Upper lobe of left lung (tissue), 6 donors: ENCODE measurements around the gene STIM1. TPM values are rescaled to one million over a fixed set of nuclear protein-coding genes. Genes with fewer than 3 reads are reported as not detected.

Source experiments
- ATAC-seq, 2 donors: fragments of 200-7000 bp; cut with Tn5 transposase; one replicate each; pipeline ENCODE4 v1.9.1; 2022; ENCODE audit warnings: mild to moderate bottlenecking in 2 of 2, moderate library complexity in 2 of 2; ENCODE audit not compliant: low FRiP score in 2 of 2
- DNase-seq, 2 donors: peaks; one replicate each; pipeline ENCODE4 v3.0.0-alpha.2; 2019 to 2020
- H3K27ac ChIP-seq, 4 donors: fragments of 200-600 bp; sonication (generic); one replicate each; pipeline ENCODE4 v1.5.1; 2016 to 2019
- H3K27me3 ChIP-seq, 4 donors: fragments of 200-600 bp; sonication (generic); one replicate each; pipeline ENCODE4 v1.5.1; 2017 to 2019
- H3K36me3 ChIP-seq, 4 donors: fragments of 200-600 bp; sonication (generic); one replicate each; pipeline ENCODE4 v1.5.1; 2016 to 2019
- H3K4me1 ChIP-seq, 4 donors: fragments of 200-600 bp; sonication (generic); one replicate each; pipeline ENCODE4 v1.5.1; 2018 to 2019
- H3K4me3 ChIP-seq, 4 donors: fragments of 200-600 bp; sonication (generic); one replicate each; pipeline ENCODE4 v1.5.1; 2017 to 2019; ENCODE audit warnings: mild to moderate bottlenecking in 2 of 4, moderate library complexity in 1 of 4
- H3K9me3 ChIP-seq, 4 donors: fragments of 200-600 bp; sonication (generic); one replicate each; pipeline ENCODE4 v1.5.1; 2018 to 2019
- CTCF ChIP-seq, 6 experiments: fragments of 450-650 bp in 4 of 6; fragments of 200-600 bp in 2 of 6; sonication (generic) in 2 of 6; IDR thresholded peaks; one replicate each; pipeline ENCODE4 v1.5.1; 2016 to 2019; ENCODE audit warnings: antibody characterized with exemption in 6 of 6
- EP300 ChIP-seq, 4 donors: sonication (generic); formaldehyde crosslinking; IDR thresholded peaks; one replicate each; pipeline ENCODE4 v1.5.1; 2017; ENCODE audit warnings: antibody characterized with exemption in 4 of 4, control low read depth in 2 of 4
- POLR2A ChIP-seq, 4 donors: fragments of 450-650 bp; IDR thresholded peaks; one replicate each; pipeline ENCODE4 v1.5.1; 2016 to 2017; ENCODE audit warnings: antibody characterized with exemption in 4 of 4, mild to moderate bottlenecking in 2 of 4
- POLR2AphosphoS5 ChIP-seq, 2 donors: sonication (generic); formaldehyde crosslinking; IDR thresholded peaks; one replicate each; pipeline ENCODE4 v1.5.1; 2017; ENCODE audit warnings: antibody characterized with exemption in 2 of 2
- WGBS, 2 donors: methylation state at CpG; one replicate each; pipeline ENCODE4 v1.1.5; 2017 to 2018; 5-methylcytosine and 5-hydroxymethylcytosine counted together
- total RNA-seq, 6 donors: library from RNA; depleted of rRNA in 4 of 6; stranded (reverse); fragments of >200 nt in 4 of 6; gene quantifications; one replicate each; pipeline versions ENCODE4 v1.1.0 to v1.2.1, GENCODE V29; 2016 to 2021
- donor health status: DM: no; HTN: no; CAD: no; lungs with moderate emphysema.
- donor health status: DM: no; HTN: yes; CAD: no; lungs with severe emphysema.

Gene STIM1
- total RNA-seq, 6 donors from 2014 or later = 39.7 to 81.8 (median 56.5) TPM

GRCh38 chr11:3820971-3821370, 34.5 kb upstream of the STIM1 start:
- Histone ChIP-seq H3K27me3 (no peaks in the 10 kb centered on the region), H3K27ac (no peak overlapping the region), H3K36me3 (peaks cover 0 to 16% (median 3%) of the 10 kb centered on the region in 4 donors), H3K4me1 (peaks cover 0 to 14% (median 7%) of the 10 kb centered on the region in 4 donors), H3K9me3 (no peaks in the 10 kb centered on the region), H3K4me3 (no peak overlapping the region)
- 96 to 100% methylated on average over 2 of the region's 2 CpGs for WGBS, 2 donors
- no peak for TF ChIP-seq POLR2AphosphoS5 (IDR thresholded peaks at IDR 0.05)
- ATAC-seq (no peak), DNase-seq (no peak)

- no peaks in the 10 kb centered on the region for H3K27me3 ChIP-seq
- no peak for ATAC-seq
- H3K36me3 ChIP-seq = peaks cover 6 to 30% (median 13%) of the 10 kb centered on the region in 4 donors
- peaks cover 0 to 2% (median under 1%) of the 10 kb centered on the region in 4 donors for H3K4me1 ChIP-seq
- no peak overlapping the region for H3K4me3 ChIP-seq
- TF ChIP-seq POLR2AphosphoS5 (IDR thresholded peaks at IDR 0.05) = no peak
- no peak for TF ChIP-seq POLR2A (IDR thresholded peaks at IDR 0.05)
- no peak for TF ChIP-seq EP300 (IDR thresholded peaks at IDR 0.05)
- no peak for TF ChIP-seq CTCF (IDR thresholded peaks at IDR 0.05)
- H3K9me3 ChIP-seq = no peaks in the 10 kb centered on the region
- 93 to 94% methylated on average over 7 of the region's 7 CpGs for WGBS, 2 donors
- DNase-seq = no peak
- H3K27ac ChIP-seq = no peak overlapping the region
Measured at GRCh38 chr11:3822312-3822711, 33.2 kb upstream of the STIM1 start.

GRCh38 chr11:3823303-3823702, 32.2 kb upstream of the STIM1 start:
- DNase-seq = no peak
- Histone ChIP-seq H3K4me3 (no peak overlapping the region), H3K9me3 (no peaks in the 10 kb centered on the region), H3K4me1 (peaks cover 0 to 2% (median 0%) of the 10 kb centered on the region in 4 donors), H3K27me3 (no peaks in the 10 kb centered on the region), H3K36me3 (peaks cover 10 to 40% (median 22%) of the 10 kb centered on the region in 4 donors), H3K27ac (no peak overlapping the region)
- 94 to 97% methylated on average over 3 of the region's 3 CpGs for WGBS, 2 donors
- TF ChIP-seq POLR2A (IDR thresholded peaks at IDR 0.05) = no peak
- TF ChIP-seq EP300 (IDR thresholded peaks at IDR 0.05) = no peak
- TF ChIP-seq CTCF (IDR thresholded peaks at IDR 0.05) = no peak
- TF ChIP-seq POLR2AphosphoS5 (IDR thresholded peaks at IDR 0.05) = no peak
- peak in 1 of 2 donors; percentile 67 for ATAC-seq

- Histone ChIP-seq H3K9me3 (no peaks in the 10 kb centered on the region), H3K4me3 (no peak overlapping the region), H3K27me3 (no peaks in the 10 kb centered on the region), H3K27ac (peak overlapping the region in 2 of 4 donors; percentile 12 to 34), H3K4me1 (peaks cover 0 to 2% (median 0%) of the 10 kb centered on the region in 4 donors), H3K36me3 (peaks cover 10 to 40% (median 22%) of the 10 kb centered on the region in 4 donors)
- WGBS, 2 donors = 94% methylated on average over 30 of the region's 30 CpGs
- peak in 1 of 2 donors; percentile 76 for DNase-seq
- peak in 1 of 2 donors; percentile 2 for ATAC-seq
- TF ChIP-seq EP300 (IDR thresholded peaks at IDR 0.05) (no peak), POLR2AphosphoS5 (IDR thresholded peaks at IDR 0.05) (no peak), CTCF (IDR thresholded peaks at IDR 0.05) (no peak), POLR2A (IDR thresholded peaks at IDR 0.05) (no peak)
Measured at GRCh38 chr11:3823762-3824506, 31.5 kb upstream of the STIM1 start.

GRCh38 chr11:3824714-3825472, 30.6 kb upstream of the STIM1 start:
- TF ChIP-seq POLR2AphosphoS5 (IDR thresholded peaks at IDR 0.05) = peak in 1 of 2 donors; percentile 25
- TF ChIP-seq EP300 (IDR thresholded peaks at IDR 0.05) = no peak
- TF ChIP-seq CTCF (IDR thresholded peaks at IDR 0.05) = peak; percentile 73 to 93 (median 80)
- TF ChIP-seq POLR2A (IDR thresholded peaks at IDR 0.05) = no peak
- WGBS, 2 donors = 69 to 73% methylated on average over 17 to 18 of the region's 18 CpGs
- Histone ChIP-seq H3K27ac (peak overlapping the region in 3 of 4 donors; percentile 17 to 34 (median 33)), H3K9me3 (no peaks in the 10 kb centered on the region), H3K36me3 (peaks cover 14 to 46% (median 28%) of the 10 kb centered on the region in 4 donors), H3K4me3 (no peak overlapping the region), H3K27me3 (no peaks in the 10 kb centered on the region), H3K4me1 (peaks cover 0 to 2% (median under 1%) of the 10 kb centered on the region in 4 donors)
- DNase-seq = peak in 1 of 2 donors; percentile 74
- ATAC-seq = peak; percentile 77 to 81
